Naive B cell (primary cell): Measurements from ENCODE around the gene NRIP2. TPM values are rescaled to one million over a fixed set of nuclear protein-coding genes. Genes with fewer than 3 reads are reported as not detected.
A peak's percentile ranks its signal among the peaks of the same experiment; 100 is the strongest.

Experiments used
- ATAC-seq, 2 donors: fragments of 150-1000 bp; cut with Tn5 transposase; 2 replicates each; pipeline ENCODE4 v1.10.0; 2021; ENCODE audit warnings: low read depth in 2 of 2, mild to moderate bottlenecking in 2 of 2, moderate library complexity in 2 of 2
- DNase-seq: peaks from one replicate; pipeline ENCODE4 v3.0.0; 2022
- H3K27ac Mint-ChIP-seq, 6 donors: one replicate each; pipeline ENCODE4 v1.8.0; 2020 to 2022; ENCODE audit warnings: mild to moderate bottlenecking in 6 of 6, mixed read lengths in 6 of 6, moderate library complexity in 5 of 6, inconsistent platforms in 2 of 6
- H3K27me3 Mint-ChIP-seq, 3 donors: one replicate each; pipeline ENCODE4 v1.8.0; 2021 to 2022; ENCODE audit warnings: mixed read lengths in 3 of 3, mild to moderate bottlenecking in 1 of 3
- H3K36me3 Mint-ChIP-seq, 2 donors: one replicate each; pipeline ENCODE4 v1.8.0; 2020 to 2022; ENCODE audit warnings: mixed read lengths in 2 of 2, inconsistent platforms in 1 of 2, mild to moderate bottlenecking in 1 of 2
- H3K4me1 Mint-ChIP-seq, 3 donors: one replicate each; pipeline ENCODE4 v1.8.0; 2020 to 2022; ENCODE audit warnings: mixed read lengths in 3 of 3, inconsistent platforms in 1 of 3, mild to moderate bottlenecking in 1 of 3, moderate library complexity in 1 of 3
- H3K4me3 Mint-ChIP-seq, 8 donors: one replicate each; pipeline ENCODE4 v1.8.0; 2020 to 2022; ENCODE audit warnings: mild to moderate bottlenecking in 8 of 8, mixed read lengths in 8 of 8, moderate library complexity in 8 of 8, inconsistent platforms in 2 of 8
- H3K9me3 Mint-ChIP-seq, 7 donors: one replicate each; pipeline ENCODE4 v1.8.0; 2020 to 2022; ENCODE audit warnings: mixed read lengths in 7 of 7, mild to moderate bottlenecking in 5 of 7, inconsistent platforms in 2 of 7, moderate library complexity in 1 of 7
- polyA plus RNA-seq, 6 donors: library from polyadenylated mRNA; unstranded; fragments of 300-500 nt; fragmentation: Illumina TruSeq; gene quantifications; one replicate each; pipeline ENCODE4 v1.2.3, GENCODE V29; 2021; ENCODE audit warnings: low read depth in 6 of 6

NRIP2 gene
- polyA plus RNA-seq, 6 donors from 2014 or later, result 0.47 to 1.9 (median 1.1) TPM

DNA sequence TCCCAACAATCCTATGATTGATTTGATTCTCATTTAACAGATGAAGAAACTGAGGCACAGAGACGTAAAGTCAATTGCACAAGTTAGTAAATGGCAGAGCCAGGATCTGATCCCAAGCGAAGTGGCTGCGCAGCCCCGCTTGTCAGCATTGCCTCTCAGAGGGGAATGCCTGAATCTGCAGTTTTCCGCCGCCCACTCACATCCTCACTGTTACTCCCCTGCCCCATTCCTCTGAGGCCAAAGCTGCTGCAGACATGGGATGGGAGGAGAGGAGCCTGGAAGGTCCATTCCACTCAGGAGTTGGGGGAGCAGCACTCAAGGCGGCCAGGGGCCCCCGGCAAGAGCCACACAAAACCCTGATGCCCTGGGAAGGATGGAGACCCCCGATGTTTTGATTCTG lies 1.0 kb downstream of the NRIP2 start:
- Mint-ChIP-seq H3K9me3 (no peaks in the 10 kb centered on the region), H3K27ac (no peak overlapping the region), H3K36me3 (peaks cover 16 to 22% of the 10 kb centered on the region in 2 donors), H3K4me1 (peaks cover 3 to 11% (median 8%) of the 10 kb centered on the region in 3 donors), H3K27me3 (no peaks in the 10 kb centered on the region), H3K4me3 (no peak overlapping the region)
- no peak for ATAC-seq
- DNase-seq, result no peak

GRCh38 chr12:2833327-2833726 lies 1.5 kb downstream of the NRIP2 start:
- Mint-ChIP-seq H3K4me3 (no peak overlapping the region), H3K9me3 (no peaks in the 10 kb centered on the region), H3K36me3 (peaks cover 15 to 26% of the 10 kb centered on the region in 2 donors), H3K27ac (peak overlapping the region in 1 of 6 donors; percentile 11), H3K4me1 (peaks cover 3 to 11% (median 8%) of the 10 kb centered on the region in 3 donors), H3K27me3 (no peaks in the 10 kb centered on the region)
- DNase-seq (no peak), ATAC-seq (no peak)

DNA sequence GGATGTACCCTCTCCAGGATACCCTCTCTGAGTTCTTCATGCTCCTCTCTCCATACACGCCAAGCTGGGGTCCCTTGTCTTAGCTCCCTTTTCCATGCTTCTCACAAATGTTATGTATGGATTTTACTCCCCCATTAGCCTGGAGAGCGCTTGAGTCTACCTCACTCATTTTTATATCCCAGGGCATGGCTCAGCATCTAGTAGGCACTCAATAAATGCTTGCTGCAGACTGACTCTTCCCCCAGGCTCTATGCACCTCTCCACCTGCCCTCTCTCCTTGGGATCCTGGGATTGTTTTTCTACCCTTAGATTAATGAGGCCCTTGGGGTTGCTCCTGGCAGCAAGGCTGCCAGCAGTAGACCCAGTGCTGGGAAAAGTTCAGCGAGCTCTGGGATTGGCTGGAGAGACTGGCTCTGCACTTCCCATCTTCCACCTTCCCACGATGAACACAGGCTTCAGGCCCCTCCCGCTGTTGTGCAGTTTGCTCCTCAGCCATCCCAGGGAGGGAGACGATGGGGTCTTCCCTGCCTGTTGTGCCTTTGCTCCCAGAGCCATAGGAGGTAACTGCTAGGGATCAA lies 2.2 kb downstream of the NRIP2 start:
- Mint-ChIP-seq H3K27ac (peak overlapping the region in 2 of 6 donors; percentile 13 to 57), H3K27me3 (no peaks in the 10 kb centered on the region), H3K36me3 (peaks cover 16 to 26% of the 10 kb centered on the region in 2 donors), H3K9me3 (no peaks in the 10 kb centered on the region), H3K4me1 (peaks cover 3 to 11% (median 8%) of the 10 kb centered on the region in 3 donors), H3K4me3 (no peak overlapping the region)
- ATAC-seq, result no peak
- DNase-seq, result no peak

DNA sequence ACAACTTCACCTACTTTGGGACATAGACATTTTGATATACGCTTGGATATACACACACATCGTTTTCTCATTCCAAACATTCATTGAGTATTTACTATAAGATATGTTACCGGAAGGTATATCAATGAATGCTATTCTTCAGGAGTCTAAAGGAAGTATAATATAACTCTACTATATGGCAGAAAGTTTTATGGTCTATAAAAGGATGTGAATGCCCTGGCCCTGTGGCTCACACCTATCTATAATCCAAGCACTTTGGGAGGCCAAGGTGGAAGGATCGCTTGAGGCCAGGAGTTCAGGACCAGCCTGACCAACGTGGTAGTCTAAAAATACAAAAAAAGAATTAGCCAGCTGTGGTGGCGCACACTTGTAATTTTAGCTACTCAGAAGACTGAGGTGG lies 5.6 kb downstream of the NRIP2 start:
- Mint-ChIP-seq H3K9me3 (no peaks in the 10 kb centered on the region), H3K36me3 (peaks cover 30 to 38% of the 10 kb centered on the region in 2 donors), H3K27ac (peak overlapping the region in 1 of 6 donors; percentile 69), H3K27me3 (no peaks in the 10 kb centered on the region), H3K4me1 (peaks cover 0 to 14% (median 7%) of the 10 kb centered on the region in 3 donors), H3K4me3 (no peak overlapping the region)
- ATAC-seq (no peak), DNase-seq (no peak)

- ATAC-seq (no peak), DNase-seq (no peak)
- peaks cover 33 to 38% of the 10 kb centered on the region in 2 donors for H3K36me3 Mint-ChIP-seq
- peaks cover 0 to 17% (median 7%) of the 10 kb centered on the region in 3 donors for H3K4me1 Mint-ChIP-seq
- no peak overlapping the region for H3K4me3 Mint-ChIP-seq
- H3K27ac Mint-ChIP-seq, result peak overlapping the region in 1 of 6 donors; percentile 38
- no peaks in the 10 kb centered on the region for H3K27me3 Mint-ChIP-seq
- H3K9me3 Mint-ChIP-seq, result no peaks in the 10 kb centered on the region
Measured at GRCh38 chr12:2826721-2827515, 7.9 kb downstream of the NRIP2 start.

GRCh38 chr12:2826036-2826435 lies 8.8 kb downstream of the NRIP2 start:
- peaks cover 28 to 30% of the 10 kb centered on the region in 2 donors for H3K36me3 Mint-ChIP-seq
- H3K4me1 Mint-ChIP-seq, result peaks cover 0 to 17% (median 7%) of the 10 kb centered on the region in 3 donors
- no peaks in the 10 kb centered on the region for H3K9me3 Mint-ChIP-seq
- no peak overlapping the region for H3K4me3 Mint-ChIP-seq
- DNase-seq, result no peak
- no peaks in the 10 kb centered on the region for H3K27me3 Mint-ChIP-seq
- H3K27ac Mint-ChIP-seq, result peak overlapping the region in 1 of 6 donors; percentile 9
- no peak for ATAC-seq

GRCh38 chr12:2825132-2825531 lies 9.7 kb downstream of the NRIP2 start:
- no peak overlapping the region for H3K4me3 Mint-ChIP-seq
- no peaks in the 10 kb centered on the region for H3K9me3 Mint-ChIP-seq
- peaks cover under 1 to 17% (median 7%) of the 10 kb centered on the region in 3 donors for H3K4me1 Mint-ChIP-seq
- no peaks in the 10 kb centered on the region for H3K27me3 Mint-ChIP-seq
- H3K36me3 Mint-ChIP-seq, result peaks cover 28 to 38% of the 10 kb centered on the region in 2 donors
- DNase-seq (no peak), ATAC-seq (no peak)
- H3K27ac Mint-ChIP-seq, result peak overlapping the region in 2 of 6 donors; percentile 71 to 89

DNA sequence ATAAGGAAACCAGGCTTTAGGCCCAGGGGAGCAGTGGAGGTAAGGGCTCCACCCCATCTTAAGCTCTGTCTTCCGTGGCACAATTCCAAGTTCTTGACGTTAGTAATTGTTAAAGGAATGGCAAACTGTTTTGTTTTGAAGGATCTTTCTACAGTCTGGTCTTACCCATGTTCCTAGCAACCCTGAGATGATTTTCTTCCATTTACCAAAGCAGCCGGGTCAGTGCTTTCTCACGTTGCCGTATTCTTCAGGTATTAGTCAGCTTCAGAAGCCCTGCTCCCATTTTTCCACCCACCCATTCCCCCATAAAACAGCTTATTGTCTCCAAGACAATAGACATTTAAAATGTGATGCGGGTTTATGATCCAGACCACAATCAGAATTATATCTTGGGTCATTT lies 10.3 kb downstream of the NRIP2 start:
- ATAC-seq, result no peak
- H3K27ac Mint-ChIP-seq, result no peak overlapping the region
- DNase-seq, result no peak
- H3K36me3 Mint-ChIP-seq, result peaks cover 28 to 44% of the 10 kb centered on the region in 2 donors
- H3K4me3 Mint-ChIP-seq, result no peak overlapping the region
- H3K9me3 Mint-ChIP-seq, result no peaks in the 10 kb centered on the region
- peaks cover 5 to 17% (median 13%) of the 10 kb centered on the region in 3 donors for H3K4me1 Mint-ChIP-seq
- H3K27me3 Mint-ChIP-seq, result no peaks in the 10 kb centered on the region

DNA sequence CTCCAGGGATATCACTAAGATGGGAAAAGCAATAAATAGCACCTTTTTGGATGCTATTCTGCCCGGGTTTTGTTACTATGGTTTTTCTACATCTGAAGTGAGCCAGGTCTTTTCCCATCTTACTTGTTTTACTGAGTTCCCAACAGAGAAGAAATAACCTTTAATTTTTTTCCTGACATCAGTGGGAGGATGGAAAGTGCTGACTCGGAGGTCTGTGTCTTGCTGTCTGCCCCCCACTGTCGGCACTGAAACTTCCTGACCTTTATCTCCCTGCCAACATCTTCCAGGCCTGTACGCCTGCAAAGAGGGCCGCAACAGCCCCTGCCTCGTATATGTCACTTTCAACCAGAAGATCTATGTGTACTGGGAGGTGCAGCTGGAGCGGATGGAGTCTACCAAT lies 11.4 kb downstream of the NRIP2 start:
- ATAC-seq (no peak), DNase-seq (no peak)
- Mint-ChIP-seq H3K36me3 (peaks cover 23 to 36% of the 10 kb centered on the region in 2 donors), H3K4me3 (no peak overlapping the region), H3K4me1 (peaks cover 5 to 17% (median 15%) of the 10 kb centered on the region in 3 donors), H3K27ac (peak overlapping the region in 1 of 6 donors; percentile 69), H3K27me3 (no peaks in the 10 kb centered on the region), H3K9me3 (no peaks in the 10 kb centered on the region)

- H3K27ac Mint-ChIP-seq, result peak overlapping the region in 1 of 6 donors; percentile 26
- H3K4me3 Mint-ChIP-seq, result no peak overlapping the region
- H3K27me3 Mint-ChIP-seq, result no peaks in the 10 kb centered on the region
- DNase-seq (no peak), ATAC-seq (no peak)
- peaks cover 9 to 19% (median 11%) of the 10 kb centered on the region in 3 donors for H3K4me1 Mint-ChIP-seq
- H3K9me3 Mint-ChIP-seq, result peaks cover 0 to 1% (median 0%) of the 10 kb centered on the region in 7 donors
- peaks cover 20 to 44% of the 10 kb centered on the region in 2 donors for H3K36me3 Mint-ChIP-seq
Measured at GRCh38 chr12:2820432-2820831, 14.4 kb downstream of the NRIP2 start.

DNA sequence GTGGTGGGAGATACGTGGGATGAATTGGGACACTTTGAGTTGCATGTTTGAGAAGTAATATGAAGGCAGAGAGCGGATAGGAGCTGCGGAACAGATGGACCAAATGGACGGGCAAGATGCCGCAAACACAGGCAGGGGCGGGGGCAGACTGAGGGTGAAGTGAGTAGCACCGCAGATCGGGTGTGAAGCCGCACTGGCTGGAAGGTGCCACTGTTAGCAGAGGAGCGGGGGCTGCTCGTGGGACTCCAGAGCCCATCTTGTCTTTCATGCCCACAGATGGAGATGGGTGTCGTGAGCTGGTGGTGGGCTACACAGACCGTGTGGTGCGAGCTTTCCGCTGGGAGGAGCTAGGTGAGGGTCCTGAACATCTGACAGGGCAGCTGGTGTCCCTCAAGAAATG lies 15.0 kb downstream of the NRIP2 start:
- Mint-ChIP-seq H3K27me3 (no peaks in the 10 kb centered on the region), H3K27ac (no peak overlapping the region), H3K9me3 (peaks cover 0 to 2% (median 0%) of the 10 kb centered on the region in 7 donors), H3K4me1 (peaks cover 13 to 15% (median 15%) of the 10 kb centered on the region in 3 donors), H3K4me3 (no peak overlapping the region), H3K36me3 (peaks cover 15 to 38% of the 10 kb centered on the region in 2 donors)
- no peak for DNase-seq
- no peak for ATAC-seq

- no peak for ATAC-seq
- Mint-ChIP-seq H3K27ac (peak overlapping the region; percentile 95 to 100 (median 100)), H3K27me3 (no peaks in the 10 kb centered on the region), H3K4me3 (peak overlapping the region; percentile 94 to 100 (median 99)), H3K9me3 (peaks cover 0 to 2% (median 0%) of the 10 kb centered on the region in 7 donors), H3K4me1 (peaks cover 15 to 45% (median 23%) of the 10 kb centered on the region in 3 donors), H3K36me3 (peaks cover 7 to 9% of the 10 kb centered on the region in 2 donors)
- DNase-seq, result peak; percentile 34
Measured at GRCh38 chr12:2813214-2814185, 21.3 kb downstream of the NRIP2 start.
